A673 (cell line): ENCODE measurements around the gene SENP2.
"Not testable (repeated sequence)": the region's sequence is repeated elsewhere in the genome, so short reads cannot be mapped to it uniquely, and the experiment has no call there.

Experiments used
- EZH2 ChIP-seq: fragments of 200-600 bp; sonication (generic); IDR thresholded peaks from 2 replicates; pipeline ENCODE4 v1.6.1; 2017; ENCODE audit warnings: borderline replicate concordance, low read depth, mild to moderate bottlenecking, mixed read lengths, antibody characterized with exemption, low read length; ENCODE audit not compliant: poor library complexity, severe bottlenecking
- TF ChIP-seq, protein P1 (sequence below): fragments of 300-800, 200-600 bp; sonication (generic); conservative IDR thresholded peaks from 2 replicates; pipeline ENCODE4 v1.5.1; 2017; ENCODE audit warnings: low read depth, mild to moderate bottlenecking, antibody characterized with exemption, low read length, moderate library complexity, mixed read lengths

DNA sequence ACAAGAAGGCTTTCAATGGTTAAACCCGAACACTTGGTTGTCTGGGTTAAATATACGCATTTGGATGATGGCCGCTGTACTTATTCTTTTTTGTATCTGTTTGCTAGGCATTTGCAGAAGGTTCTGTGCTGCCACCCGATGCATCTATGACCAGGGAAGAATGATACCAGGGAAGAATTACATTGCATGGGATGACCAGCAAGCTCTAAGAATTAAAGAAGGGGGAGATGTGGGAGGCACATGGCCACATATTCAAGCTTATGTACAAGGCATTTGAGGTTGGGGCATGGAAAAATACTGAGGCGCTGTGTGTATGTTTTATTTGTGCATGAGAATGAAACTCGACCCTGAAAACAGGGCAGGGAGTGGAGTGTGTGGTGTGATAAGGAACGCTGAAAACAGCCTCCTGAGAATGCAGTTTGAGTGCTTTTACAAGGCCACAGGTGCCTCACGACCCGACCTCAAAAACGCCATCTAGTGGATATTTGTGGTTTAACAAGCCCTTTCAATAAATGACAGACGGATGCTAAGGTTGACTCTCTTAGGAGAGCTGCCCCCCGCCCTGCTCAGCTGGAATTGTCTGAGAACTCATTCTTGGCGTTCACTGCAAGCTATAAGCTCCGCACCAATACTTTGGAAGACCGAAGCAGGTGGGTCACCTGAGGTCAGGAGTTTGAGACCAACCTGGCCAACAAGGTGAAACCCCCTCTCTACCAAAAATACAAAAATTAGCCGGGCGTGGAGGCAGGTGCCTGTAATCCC, 10.8 kb upstream of the SENP2 start:
- TF ChIP-seq, protein P1, sequence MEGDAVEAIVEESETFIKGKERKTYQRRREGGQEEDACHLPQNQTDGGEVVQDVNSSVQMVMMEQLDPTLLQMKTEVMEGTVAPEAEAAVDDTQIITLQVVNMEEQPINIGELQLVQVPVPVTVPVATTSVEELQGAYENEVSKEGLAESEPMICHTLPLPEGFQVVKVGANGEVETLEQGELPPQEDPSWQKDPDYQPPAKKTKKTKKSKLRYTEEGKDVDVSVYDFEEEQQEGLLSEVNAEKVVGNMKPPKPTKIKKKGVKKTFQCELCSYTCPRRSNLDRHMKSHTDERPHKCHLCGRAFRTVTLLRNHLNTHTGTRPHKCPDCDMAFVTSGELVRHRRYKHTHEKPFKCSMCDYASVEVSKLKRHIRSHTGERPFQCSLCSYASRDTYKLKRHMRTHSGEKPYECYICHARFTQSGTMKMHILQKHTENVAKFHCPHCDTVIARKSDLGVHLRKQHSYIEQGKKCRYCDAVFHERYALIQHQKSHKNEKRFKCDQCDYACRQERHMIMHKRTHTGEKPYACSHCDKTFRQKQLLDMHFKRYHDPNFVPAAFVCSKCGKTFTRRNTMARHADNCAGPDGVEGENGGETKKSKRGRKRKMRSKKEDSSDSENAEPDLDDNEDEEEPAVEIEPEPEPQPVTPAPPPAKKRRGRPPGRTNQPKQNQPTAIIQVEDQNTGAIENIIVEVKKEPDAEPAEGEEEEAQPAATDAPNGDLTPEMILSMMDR, result peak; percentile 64
- TF ChIP-seq EZH2, result not testable (repeated sequence)
